ENCODE measurements around the gene USP24.

The USP24 gene

DNA sequence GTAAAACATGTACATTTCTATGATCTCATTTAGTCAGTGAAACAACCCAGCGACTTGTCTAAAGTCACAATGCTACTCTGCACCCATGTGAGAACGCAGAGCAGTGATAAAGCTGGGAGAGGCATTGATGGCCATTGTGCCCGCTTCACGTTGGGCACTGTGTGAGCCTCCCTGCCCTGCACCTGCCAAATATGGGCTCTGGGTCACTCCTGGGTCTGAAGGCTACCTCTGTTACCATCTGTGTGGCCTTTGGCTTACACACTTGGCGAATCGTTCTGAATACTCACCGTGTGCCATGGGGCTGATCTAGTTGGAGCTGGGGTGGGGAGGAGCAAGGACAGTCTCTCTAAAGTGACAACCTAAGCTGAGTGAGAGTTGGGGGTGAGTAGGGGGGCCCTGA lies 145.9 kb downstream of the USP24 start:
- DNase-seq (ENCODE audit: low read depth) = no peak
- no peak overlapping the region for H3K4me3 ChIP-seq (ENCODE audit: low read depth, low read length)
- TF ChIP-seq, protein P1, sequence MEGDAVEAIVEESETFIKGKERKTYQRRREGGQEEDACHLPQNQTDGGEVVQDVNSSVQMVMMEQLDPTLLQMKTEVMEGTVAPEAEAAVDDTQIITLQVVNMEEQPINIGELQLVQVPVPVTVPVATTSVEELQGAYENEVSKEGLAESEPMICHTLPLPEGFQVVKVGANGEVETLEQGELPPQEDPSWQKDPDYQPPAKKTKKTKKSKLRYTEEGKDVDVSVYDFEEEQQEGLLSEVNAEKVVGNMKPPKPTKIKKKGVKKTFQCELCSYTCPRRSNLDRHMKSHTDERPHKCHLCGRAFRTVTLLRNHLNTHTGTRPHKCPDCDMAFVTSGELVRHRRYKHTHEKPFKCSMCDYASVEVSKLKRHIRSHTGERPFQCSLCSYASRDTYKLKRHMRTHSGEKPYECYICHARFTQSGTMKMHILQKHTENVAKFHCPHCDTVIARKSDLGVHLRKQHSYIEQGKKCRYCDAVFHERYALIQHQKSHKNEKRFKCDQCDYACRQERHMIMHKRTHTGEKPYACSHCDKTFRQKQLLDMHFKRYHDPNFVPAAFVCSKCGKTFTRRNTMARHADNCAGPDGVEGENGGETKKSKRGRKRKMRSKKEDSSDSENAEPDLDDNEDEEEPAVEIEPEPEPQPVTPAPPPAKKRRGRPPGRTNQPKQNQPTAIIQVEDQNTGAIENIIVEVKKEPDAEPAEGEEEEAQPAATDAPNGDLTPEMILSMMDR (IDR thresholded peaks at IDR 0.05; ENCODE audit: low read depth, low read length, missing control alignments) = no peak

DNA sequence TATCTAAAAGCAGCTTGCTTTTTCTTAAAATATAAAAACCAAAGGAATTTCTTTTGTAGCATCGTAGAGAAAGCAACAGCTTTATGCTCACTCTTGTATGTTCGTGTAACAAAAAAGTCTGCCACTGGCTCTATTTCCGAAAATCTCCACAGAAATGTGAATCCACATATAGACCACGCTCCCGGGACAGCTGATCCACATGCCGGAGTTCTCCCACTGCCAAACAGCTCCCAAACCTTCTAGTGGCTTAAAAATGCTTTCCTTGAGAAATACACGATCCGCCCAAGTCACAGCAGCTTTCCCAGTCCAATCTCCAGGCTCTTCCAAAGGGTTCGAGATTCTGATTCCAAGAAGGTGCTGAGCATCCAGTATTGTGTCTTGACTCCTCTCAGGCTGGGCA lies 146.5 kb downstream of the USP24 start:
- no peak for DNase-seq (ENCODE audit: low read depth)
- no peak overlapping the region for H3K4me3 ChIP-seq (ENCODE audit: low read depth, low read length)
- TF ChIP-seq, protein P1 (IDR thresholded peaks at IDR 0.05; ENCODE audit: low read depth, low read length, missing control alignments) = no peak

DNA sequence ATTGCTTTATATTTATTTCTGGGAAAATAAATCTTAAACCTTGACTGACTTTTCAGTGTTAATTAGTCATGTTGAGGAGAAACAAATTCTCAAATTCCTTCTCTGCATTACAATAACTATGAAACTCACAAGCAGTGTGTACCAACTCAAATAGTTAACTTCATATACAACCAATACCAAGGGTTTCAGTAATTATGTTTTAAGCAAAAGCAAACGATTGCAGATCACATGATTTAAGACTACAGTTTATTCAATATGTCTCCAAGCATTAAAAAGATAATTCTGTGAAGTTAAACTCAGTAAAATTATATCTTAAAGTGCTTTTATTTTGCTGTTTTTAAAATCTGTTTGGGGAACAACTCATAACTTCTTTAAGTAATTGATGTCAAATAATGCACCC lies 147.2 kb downstream of the USP24 start:
- no peak overlapping the region for H3K4me3 ChIP-seq (ENCODE audit: low read depth, low read length)
- DNase-seq (ENCODE audit: low read depth) = no peak
- TF ChIP-seq, protein P1 (IDR thresholded peaks at IDR 0.05; ENCODE audit: low read depth, low read length, missing control alignments) = no peak

DNA sequence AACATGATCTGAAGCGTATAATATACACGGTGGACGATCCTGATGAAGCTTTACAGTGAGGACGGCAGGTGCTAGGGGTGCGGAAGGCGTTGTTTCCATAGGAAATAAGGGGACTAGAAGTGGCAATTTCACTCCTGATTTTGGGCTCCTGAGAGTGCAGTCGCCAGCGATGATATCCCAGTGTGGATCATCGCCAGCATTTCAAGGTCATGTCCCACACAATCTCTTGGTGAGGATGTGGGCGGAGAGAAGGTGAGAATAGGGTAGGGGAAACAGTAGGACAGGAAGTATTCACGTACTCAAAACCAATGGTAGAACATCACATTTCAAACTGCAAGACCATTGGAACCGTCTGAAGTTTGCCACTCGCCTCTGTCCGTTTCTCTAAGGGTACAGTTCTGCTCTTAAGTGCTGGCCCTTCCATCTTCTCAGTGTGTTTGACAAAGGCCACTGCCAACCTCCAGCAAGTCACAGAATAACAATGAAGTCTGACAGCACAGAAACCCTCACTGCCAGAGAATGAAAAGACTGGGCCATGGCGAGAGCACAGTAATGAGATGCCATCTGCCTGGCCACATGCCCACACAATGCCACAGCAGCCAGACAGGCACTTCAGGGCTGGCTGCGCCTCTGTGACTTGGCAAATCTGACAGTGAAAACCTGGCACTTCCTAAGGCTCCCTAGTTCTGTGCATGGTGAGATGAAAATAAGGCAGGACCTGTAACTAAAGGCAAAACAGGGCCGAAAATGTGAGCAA lies 148.0 kb downstream of the USP24 start:
- no peak for DNase-seq (ENCODE audit: low read depth)
- no peak overlapping the region for H3K4me3 ChIP-seq (ENCODE audit: low read depth, low read length)
- TF ChIP-seq, protein P1 (IDR thresholded peaks at IDR 0.05; ENCODE audit: low read depth, low read length, missing control alignments) = no peak

DNA sequence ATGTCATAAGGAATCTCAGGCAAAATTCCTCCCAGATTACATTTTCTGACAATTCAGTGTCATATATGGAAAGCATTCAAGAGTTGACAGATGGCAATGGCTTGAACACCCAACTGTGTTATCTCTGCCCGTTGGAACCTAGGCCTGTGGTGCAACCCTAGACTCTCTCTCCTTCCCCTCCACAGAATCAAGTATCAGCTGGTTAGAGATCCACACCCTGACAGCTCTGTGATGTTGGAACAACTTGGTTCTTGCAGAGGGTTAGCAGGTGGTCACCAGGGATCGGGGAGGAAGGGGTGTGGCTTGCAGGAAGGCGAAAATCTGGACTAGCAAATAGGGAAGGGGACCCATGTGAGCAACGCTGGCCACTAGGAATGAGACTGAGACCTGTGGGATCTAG lies 149.5 kb downstream of the USP24 start:
- TF ChIP-seq, protein P1 (IDR thresholded peaks at IDR 0.05; ENCODE audit: low read depth, low read length, missing control alignments) = no peak
- no peak for DNase-seq (ENCODE audit: low read depth)
- H3K4me3 ChIP-seq (ENCODE audit: low read depth, low read length) = no peak overlapping the region

DNA sequence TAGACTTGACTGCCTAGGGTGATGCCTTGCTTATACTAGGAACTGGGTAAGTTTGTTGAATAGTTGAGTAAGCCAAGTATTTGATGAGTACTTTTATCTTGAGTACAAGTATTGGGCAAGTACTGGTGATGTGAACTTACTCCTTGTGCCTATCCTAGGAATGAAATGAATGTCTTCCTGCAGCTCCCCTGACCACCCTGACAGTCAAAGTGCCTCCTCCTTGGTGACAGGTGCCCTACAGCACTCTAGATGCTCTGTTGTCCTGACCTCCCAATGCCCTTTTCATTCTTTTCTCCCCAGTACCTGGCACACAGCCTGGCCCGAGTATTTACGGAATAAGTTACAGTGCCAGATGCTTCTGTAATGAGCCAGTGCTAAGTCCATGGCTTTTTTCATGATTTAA lies 150.3 kb downstream of the USP24 start:
- TF ChIP-seq, protein P1 (IDR thresholded peaks at IDR 0.05; ENCODE audit: low read depth, low read length, missing control alignments) = no peak
- no peak overlapping the region for H3K4me3 ChIP-seq (ENCODE audit: low read depth, low read length)
- no peak for DNase-seq (ENCODE audit: low read depth)

DNA sequence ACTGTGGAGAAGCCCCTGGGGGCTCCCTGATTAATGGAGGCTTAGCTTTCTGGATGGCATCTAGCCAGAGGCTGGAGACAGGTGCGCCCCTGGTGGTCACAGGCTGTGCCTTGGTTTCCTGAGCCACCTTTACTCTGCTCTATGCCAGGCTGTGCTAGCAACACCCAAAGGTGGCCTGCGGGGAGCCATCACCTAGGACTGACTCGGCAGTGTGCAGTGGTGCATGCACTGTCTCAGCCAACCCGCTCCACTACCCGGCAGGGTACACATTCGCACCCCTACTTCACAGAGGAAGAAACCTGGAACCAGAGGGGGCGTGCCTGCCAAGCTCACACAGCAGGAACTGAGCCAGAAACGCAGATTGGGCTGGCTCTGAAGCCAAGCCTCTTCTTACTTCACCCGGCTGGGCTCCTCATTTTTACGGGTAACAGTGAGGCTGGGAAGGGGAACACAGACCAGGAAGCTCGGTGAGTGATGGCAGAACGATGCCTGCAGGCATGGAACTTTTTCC lies 151.0 kb downstream of the USP24 start:
- H3K4me3 ChIP-seq (ENCODE audit: low read depth, low read length) = no peak overlapping the region
- TF ChIP-seq, protein P1 (IDR thresholded peaks at IDR 0.05; ENCODE audit: low read depth, low read length, missing control alignments) = no peak
- no peak for DNase-seq (ENCODE audit: low read depth)

All from GM12864 (cell line).